ENCODE data around the gene CUEDC2. TPM values are rescaled to one million over a fixed set of nuclear protein-coding genes. Genes with fewer than 3 reads are reported as not detected.

Gene CUEDC2
- total and polyA plus RNA-seq, 10 of the 15 experiments (the other 5 are each of a cell fraction or from before 2014, with no cell fraction given), result 20.4 to 121 (median 75.0) TPM

GRCh38 chr10:102394079-102394800 is 38.1 kb downstream of the CUEDC2 start (continued):
- TF ChIP-seq CUX1 (IDR thresholded peaks at IDR 0.05; ENCODE audit: insufficient replicate concordance, low read depth, low read length) (no peak), PKNOX1 (IDR thresholded peaks at IDR 0.05) (peak; percentile 54; the same call in 1 of the 2 replicates), BCL3 (IDR thresholded peaks at IDR 0.05; ENCODE audit: borderline replicate concordance, insufficient read depth, low read depth, low read length, poor library complexity, severe bottlenecking) (peak; percentile 91), YBX1 (IDR thresholded peaks at IDR 0.05) (no peak), TAF1 (IDR thresholded peaks at IDR 0.05; ENCODE audit: borderline replicate concordance, low read depth, low read length) (peak; percentile 73), GABPA (IDR thresholded peaks at IDR 0.05; ENCODE audit: low read depth) (no peak), GATAD2B (conservative IDR thresholded peaks at IDR 0.05; ENCODE audit: low read depth) (peak; percentile 80), TBL1XR1 (IDR thresholded peaks at IDR 0.05; ENCODE audit: low read depth, low read length) (0 out of 2 replicates have a peak, but pooled peaks have one; percentile 52), EP300 (IDR thresholded peaks at IDR 0.05; ENCODE audit: borderline replicate concordance in 1 of 2, control insufficient read depth in 1 of 2, low read depth in 2 of 2, low read length in 2 of 2) (peak; percentile 21 to 50; a peak in 2 of 4 replicates), STAT3 (IDR thresholded peaks at IDR 0.05; ENCODE audit: low read depth, low read length) (no peak), E2F8 (IDR thresholded peaks at IDR 0.05; ENCODE audit: low read depth, partially characterized antibody) (no peak), MEF2A (IDR thresholded peaks at IDR 0.05; ENCODE audit: insufficient read depth, low read depth, low read length) (peak; percentile 60; the same call in 1 of the 2 replicates), CTCF (IDR thresholded peaks at IDR 0.05 in 2 of 3, conservative IDR thresholded peaks at IDR 0.05 in 1 of 3; ENCODE audit: control insufficient read depth in 2 of 3, extremely low read depth in 1 of 3, insufficient read depth in 1 of 3, low read depth in 3 of 3, low read length in 3 of 3) (peak in 2 of 3 experiments; percentile 89 to 91; a peak in 2 of 6 replicates), BCL11A (IDR thresholded peaks at IDR 0.05; ENCODE audit: low read depth, low read length) (peak; percentile 16; the same call in 1 of the 2 replicates), JUND (IDR thresholded peaks at IDR 0.05; ENCODE audit: low read depth, low read length) (no peak)
